HepG2 (cell line): ENCODE measurements around the gene ALOX12.

Source experiments
- KDM5B ChIP-seq: sonication (generic); formaldehyde crosslinking; IDR thresholded peaks from 2 replicates; pipeline ENCODE4 v1.4.0; 2020; ENCODE audit warnings: missing genetic modification reagents, mild to moderate bottlenecking, borderline replicate concordance
- NONO ChIP-seq, 2 experiments: fragments of 450-650 bp in 1 of 2; sonication (generic) in 1 of 2; formaldehyde crosslinking in 1 of 2; IDR thresholded peaks in 1 of 2; conservative IDR thresholded peaks in 1 of 2; 2 replicates each; pipeline versions ENCODE4 v1.6.1 to v1.8.0; 2017 to 2022; ENCODE audit warnings: mild to moderate bottlenecking in 1 of 2, missing genetic modification reagents in 1 of 2, moderate library complexity in 1 of 2

- TF ChIP-seq NONO (IDR thresholded peaks at IDR 0.05) (no peak), NONO (CRISPR knock-in tag; conservative IDR thresholded peaks at IDR 0.05) (no peak), KDM5B (CRISPR knock-in tag) (no peak)
These were observed 29.4 kb downstream of the ALOX12 start for GRCh38 chr17:7025245-7025644.
